GM03348 (cell line): Measurements from ENCODE around the gene SNX32.
"Not testable (repeated sequence)": the region's sequence is repeated elsewhere in the genome, so short reads cannot be mapped to it uniquely, and the experiment has no call there.

Experiments used
- DNase-seq: peaks from one replicate; pipeline ENCODE4 v3.0.0; 2012; ENCODE audit warnings: low spot score

The SNX32 gene

GRCh38 chr11:65829459-65829858 lies 4.3 kb upstream of the SNX32 start:
- DNase-seq, result no peak

- not testable (repeated sequence) for DNase-seq
These were observed 1.5 kb upstream of the SNX32 start for GRCh38 chr11:65832231-65832630.

DNA sequence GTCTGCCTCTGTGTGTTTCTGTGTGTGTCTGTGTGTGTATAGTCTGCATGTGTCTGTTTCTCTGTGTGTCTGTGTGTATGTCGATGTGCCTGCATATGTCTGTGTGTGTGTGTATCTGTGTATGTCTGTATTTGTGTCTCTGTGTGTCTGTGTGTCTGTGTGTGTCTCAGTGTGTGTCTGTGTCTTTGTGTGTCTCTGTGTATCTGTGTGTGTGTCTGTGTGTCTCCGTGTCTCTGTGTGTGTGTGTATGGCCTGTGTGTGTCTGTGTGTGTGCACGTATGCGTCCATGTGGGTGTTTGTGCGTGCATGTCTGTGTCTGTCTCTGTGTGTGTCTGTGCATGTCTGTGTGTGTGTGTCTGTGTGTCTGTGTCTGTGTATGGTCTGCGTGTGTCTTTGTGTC lies 439 bp downstream of the SNX32 start:
- DNase-seq, result no peak

GRCh38 chr11:65842144-65842543 lies 8.4 kb downstream of the SNX32 start:
- DNase-seq, result no peak

DNA sequence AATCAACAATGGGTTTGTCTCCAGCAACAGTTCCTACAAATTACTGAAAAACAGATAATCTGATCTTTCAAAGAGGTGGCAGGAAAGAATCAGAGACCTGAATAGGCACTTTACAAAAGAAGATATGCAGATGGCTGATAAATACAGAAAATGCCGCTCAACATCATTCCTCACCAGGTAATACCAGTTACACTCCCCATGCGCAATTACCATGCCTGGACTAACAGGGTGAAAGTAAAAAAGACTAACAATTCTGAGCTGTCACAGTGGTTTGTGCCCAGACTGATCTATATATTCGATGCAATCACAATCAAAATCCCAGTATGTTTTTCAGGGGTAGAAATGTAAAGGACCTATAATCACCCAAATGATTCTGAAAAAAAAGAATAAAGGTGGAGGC lies 10.0 kb downstream of the SNX32 start:
- no peak for DNase-seq

DNA sequence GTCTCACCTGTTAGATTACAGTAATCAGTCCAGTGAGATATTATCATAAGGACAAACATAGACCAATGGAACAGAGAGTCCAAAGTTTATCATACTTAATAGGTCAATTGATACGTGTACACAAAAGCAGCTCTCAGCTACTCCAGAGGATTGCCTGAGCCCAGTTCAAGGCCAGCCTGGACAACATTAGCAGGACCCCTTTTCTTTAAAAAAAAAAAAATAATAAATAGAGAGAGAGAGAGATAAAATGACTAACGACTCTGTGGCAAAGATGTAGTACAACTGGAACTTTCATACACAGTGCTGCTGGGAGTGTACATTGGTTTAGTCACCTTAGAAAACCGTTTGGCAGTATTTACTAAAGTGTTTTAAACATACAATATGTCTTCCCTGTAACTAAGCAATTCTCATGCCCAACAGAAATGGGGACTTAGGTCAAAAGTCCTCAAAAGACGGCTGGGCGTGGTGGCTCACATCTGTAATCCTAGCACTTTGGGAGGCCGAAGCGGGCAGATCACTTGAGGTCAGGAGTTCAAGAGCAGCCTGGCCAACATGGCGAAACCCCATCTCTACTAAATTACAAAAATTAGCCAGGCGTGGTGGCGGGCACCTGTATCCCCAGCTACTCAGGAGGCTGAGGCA lies 10.6 kb downstream of the SNX32 start:
- no peak for DNase-seq

- no peak for DNase-seq
These were observed 14.0 kb downstream of the SNX32 start for GRCh38 chr11:65847746-65848145.

DNA sequence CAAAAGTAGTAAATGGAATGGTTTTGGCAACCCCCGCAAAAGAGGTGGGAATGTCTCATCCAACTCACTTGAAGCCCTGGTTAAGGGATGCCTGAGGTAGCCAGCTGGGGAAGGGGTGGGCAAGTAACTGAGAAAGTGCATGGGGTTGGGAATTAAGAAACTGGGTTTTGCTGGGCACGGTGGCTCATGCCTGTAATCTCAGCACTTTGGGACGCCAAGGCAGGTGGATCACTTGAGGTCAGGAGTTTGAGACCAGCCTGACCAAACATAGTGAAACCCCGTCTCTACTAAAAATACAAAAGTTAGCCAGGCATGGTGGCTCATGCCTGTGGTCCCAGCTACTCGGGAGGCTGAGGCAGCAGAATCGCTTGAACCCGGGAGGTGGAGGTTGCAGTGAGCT lies 14.9 kb downstream of the SNX32 start:
- not testable (repeated sequence) for DNase-seq

DNA sequence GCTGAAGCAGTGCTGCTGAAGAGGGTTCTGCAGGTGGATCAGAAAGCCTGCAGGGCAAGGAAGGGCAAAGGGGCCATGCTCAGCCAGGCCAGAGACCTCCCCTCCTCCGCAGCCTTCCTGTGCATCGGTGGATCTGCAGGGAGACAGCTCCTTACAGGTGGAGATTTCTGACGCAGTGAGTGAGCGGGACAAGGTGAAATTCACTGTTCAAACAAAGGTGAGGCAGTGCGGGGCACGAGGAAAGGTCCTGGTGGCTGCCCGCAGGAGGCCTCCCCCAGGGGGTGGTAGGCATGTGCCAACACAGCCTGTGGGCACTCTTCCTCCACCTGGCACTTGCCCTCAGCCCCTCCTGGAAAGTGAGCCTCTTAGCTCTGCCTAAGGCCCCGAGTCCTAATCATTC lies 15.6 kb downstream of the SNX32 start:
- DNase-seq, result no peak

GRCh38 chr11:65849771-65850216 lies 16.0 kb downstream of the SNX32 start:
- no peak for DNase-seq

DNA sequence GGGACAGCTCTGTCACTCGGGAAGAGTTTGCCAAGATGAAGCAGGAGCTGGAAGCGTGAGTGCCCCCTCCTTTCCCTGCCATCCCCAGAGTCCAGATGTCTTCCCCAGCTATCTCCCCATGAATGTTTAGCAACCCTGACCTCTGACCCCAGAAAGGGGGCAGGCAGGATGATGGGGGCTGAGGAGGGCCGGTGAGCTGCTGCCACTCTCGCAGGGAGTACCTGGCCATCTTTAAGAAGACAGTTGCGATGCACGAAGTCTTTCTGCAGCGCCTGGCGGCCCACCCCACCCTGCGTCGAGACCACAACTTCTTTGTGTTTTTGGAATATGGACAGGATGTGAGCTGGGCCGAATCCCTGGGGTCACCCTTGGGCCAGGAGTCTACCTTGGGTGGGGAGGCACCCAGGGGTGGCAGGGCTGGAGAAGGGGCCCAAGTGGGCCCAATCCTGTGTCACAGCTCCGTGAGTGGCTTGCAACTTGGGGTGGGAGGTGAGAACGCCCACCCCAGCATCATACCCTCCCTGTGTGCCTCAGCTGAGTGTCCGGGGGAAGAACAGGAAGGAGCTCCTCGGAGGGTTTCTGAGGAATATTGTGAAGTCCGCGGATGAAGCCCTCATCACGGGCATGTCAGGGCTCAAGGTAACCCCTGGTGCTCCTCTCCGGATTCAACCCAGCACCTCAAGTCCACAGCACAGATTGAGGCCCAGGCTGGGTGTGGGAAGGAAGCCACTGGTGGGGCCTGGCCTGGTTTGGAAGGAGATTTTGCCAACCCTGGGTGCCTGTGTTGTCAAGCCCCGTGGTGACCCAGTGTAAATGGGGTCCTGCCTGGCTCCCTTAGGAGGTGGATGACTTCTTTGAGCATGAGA lies 16.7 kb downstream of the SNX32 start:
- DNase-seq, result no peak

GRCh38 chr11:65851083-65851579 lies 17.4 kb downstream of the SNX32 start:
- DNase-seq, result no peak

GRCh38 chr11:65851811-65852507 lies 18.2 kb downstream of the SNX32 start:
- DNase-seq, result no peak

DNA sequence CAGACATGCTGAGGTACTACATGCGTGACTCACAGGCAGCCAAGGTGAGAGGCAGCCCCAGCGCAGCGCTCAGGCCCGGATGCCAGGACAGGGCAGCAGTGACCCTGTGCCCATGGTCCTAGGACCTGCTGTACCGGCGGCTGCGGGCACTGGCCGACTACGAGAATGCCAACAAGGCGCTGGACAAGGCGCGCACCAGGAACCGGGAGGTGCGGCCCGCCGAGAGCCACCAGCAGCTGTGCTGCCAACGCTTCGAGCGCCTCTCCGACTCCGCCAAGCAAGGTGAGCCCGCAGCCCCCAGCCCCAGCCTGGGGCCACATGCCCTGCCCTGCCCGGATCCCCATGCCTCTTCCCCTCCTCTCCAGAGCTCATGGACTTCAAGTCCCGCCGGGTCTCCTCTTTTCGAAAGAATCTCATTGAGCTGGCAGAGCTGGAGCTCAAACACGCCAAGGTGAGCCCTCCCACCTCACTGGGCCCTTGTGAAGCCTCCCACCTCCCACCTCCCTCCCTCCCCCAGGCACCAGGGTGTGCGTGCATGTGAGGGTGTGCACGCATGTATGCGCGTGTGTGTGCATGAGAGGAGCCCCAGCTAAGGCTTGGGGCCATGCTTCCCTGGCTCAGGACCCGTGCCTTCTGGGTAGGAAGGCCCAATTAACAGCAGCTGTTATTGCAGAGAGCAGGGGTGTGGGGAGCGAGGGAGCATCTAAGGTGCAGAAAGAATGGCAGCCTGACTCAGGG lies 18.9 kb downstream of the SNX32 start:
- DNase-seq, result no peak

DNA sequence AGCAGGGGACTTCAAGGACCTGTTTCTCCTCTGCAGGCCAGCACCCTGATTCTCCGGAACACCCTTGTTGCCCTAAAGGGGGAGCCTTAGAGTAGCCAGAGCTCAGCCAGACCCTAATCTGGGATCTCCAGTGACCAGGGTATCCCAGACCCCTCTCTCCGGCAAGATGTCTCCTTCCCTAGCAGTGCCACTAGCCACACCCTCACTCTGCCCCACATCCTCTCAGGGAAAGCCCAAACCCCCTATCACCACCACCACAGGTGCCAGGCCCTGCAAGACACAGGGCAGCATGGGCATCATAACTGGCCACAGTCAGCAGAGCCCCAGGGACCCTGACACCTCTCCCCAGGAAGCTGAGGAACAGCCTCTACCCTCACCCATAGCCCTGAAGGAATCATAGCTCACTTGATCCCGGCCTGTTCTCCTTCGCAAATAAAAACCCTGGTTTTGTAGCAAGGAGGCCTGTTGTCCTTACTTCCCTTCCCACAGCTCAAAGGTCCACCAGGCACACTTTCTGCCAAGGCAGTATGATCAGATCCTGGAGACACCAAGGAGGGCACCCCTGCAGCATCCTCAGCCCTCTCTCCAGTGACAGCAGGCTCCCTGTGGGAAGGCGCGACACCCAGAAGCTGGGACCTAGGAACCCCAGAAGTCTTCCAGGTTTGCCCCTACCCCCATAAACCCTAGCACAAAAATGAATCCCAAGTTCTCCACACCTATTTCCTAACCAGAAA lies 19.6 kb downstream of the SNX32 start:
- DNase-seq, result peak; percentile 7

DNA sequence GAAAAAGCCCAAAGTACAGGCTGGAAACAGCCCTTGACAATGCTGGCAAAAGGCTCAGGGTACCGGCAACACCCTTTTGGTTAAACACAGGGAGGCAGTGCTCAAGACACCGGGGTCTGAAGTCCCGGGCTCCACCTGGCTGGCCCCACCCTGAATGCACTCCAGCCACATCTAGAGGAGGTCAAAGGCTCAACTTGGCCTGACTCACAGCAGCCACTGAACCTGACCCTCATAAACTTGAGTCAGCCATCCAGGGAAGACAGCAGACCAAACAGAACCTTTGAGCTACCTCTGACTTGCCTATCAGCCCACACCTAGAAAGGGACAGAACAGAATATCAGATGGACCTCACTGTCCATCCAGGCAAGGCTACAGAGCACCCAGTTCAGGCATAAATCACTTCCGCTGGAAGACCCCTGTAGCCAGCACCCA lies 20.4 kb downstream of the SNX32 start:
- DNase-seq, result no peak

DNA sequence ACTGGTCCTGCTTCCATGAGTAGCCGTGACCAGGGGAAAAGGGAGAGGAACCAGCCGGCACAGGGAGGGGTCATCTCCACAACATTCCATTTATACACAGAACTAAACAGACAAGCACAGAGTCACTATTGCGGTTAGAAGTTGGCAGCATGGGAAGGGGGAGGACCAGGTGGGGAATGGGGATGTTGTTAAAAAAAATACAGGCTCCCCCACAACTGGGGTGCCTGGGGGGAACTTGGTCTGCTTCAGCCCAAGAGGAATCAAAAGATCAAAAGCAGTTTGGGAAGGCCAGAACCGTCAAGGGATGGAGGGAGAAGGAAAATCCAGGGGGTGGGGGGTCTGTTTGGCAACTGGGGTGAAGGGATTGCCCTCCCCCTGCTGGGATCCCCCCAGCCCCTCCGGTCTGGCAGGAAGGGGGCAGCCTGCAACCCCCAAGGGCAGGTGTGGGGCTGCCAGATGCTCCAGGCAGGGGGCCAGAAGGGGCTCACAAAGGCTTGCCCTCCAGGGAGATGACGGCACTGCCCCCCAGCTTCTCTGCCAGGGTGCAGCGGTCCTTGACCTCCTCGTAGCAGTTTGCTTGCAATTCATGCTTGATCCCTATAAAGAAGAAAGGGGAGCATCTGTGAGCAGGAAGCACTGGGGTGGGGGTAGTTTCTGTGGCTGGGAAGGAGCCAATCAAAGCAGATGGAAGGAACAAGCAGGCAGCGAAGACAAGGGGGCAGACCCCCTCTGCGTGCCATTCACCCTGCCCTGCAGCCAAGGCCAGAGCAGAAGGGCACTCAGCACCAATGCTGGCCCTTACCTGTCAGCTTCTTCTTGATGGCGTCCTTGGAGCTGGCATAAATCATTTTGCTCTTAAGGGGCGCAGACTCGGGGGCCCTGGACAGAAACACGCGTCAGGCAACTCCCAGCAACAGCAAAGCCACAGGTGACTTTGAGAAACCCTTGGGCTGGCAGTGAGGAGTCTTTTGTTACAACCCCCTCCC lies 21.4 kb downstream of the SNX32 start:
- DNase-seq, result peak; percentile 1

DNA sequence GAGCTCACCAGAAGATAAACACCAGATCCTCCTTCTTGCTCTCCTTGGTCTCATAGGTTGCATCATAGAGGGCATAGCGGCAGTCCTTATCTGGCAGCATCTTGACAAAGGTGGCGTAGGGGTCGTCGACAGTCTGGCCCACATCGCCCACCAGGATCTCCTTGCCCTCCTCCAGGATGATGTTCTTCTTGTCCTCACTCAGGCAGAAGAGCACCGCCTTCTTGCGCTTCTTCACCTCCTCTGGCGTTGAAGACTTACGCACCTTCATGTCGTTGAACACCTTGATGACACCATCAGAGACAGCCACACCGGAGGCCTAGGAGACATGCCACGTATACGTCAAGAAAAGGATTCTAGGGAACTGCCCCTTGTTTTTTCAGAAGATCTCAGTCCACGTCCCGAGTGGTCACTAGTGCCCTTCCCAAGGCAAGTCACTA lies 22.2 kb downstream of the SNX32 start:
- DNase-seq, result no peak

DNA sequence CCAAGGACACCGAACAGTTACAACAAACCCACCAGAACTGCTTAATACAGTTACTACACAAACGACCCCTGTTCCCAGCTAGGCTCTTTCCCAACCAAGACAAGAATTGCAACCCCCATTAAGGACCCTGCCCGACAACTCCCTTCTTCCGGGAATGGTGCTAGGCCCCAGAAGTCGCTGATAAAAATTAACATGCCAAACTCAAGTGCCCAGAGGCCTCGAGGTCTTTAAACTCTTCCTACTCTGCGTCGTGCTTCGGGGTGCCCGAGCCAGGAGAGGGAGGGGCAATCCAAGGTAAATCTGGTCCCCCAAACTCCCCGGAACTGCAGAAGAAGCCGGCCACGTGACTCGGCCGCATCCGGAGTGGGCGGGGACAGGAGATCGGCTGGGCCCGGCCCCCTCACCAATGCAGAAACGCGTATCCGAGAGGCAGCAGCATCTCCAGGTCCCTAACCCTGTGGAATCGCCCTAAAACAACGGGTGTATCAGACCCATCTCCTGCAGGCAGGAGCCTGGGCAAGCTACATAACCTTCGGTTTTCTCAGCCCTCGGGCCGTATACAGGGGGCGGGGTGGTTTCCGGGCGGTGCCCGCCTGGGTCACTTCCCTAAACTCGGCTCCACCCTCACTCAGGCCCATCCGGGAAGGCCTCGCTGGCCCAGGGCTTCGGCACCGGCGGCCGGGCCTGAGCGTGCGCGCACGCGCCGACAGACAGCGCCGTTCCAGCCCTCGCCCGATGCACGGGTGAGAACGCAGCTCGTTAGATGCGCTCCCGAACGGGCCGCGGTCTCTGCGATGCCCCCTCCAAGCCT lies 23.1 kb downstream of the SNX32 start:
- DNase-seq, result peak; percentile 87
